K562 (cell line): ENCODE data around the gene LRRC3. TPM values are rescaled to one million over a fixed set of nuclear protein-coding genes. Genes with fewer than 3 reads are reported as not detected.

Experiments used
- ATAC-seq: fragments of 200-7000 bp; cut with Tn5 transposase; 3 replicates; pipeline ENCODE4 v1.9.1; 2020; ENCODE audit warnings: moderate library complexity
- BruUV-seq: library from RNA; stranded (reverse); fragments of 400-500 nt; replicated peaks from 2 replicates; lab custom pipeline; 2021; lab: Mats Ljungman, UMichigan
- CTCF ChIA-PET: fragments of 300-600 bp; formaldehyde crosslinking; extraction: SDS; loops from one replicate; lab custom pipeline; 2021; ENCODE audit warnings: low intra/inter-chr PET ratio; lab: Yijun Ruan, JAX
- POLR2A ChIA-PET: fragments of 300-600, 350-650 bp; sonication (Branson Sonifier 250); formaldehyde crosslinking; extraction: SDS; loops from one replicate; lab custom pipeline; 2021; ENCODE audit warnings: antibody characterized with exemption, inconsistent platforms; lab: Yijun Ruan, JAX
- DNase-seq, 4 experiments: peaks; one replicate each; pipeline versions ENCODE4 v3.0.0 to v3.0.0-alpha.2; 2011 to 2018; ENCODE audit warnings: low spot score in 3 of 4, mixed read lengths in 3 of 4; ENCODE audit errors: extremely low read depth in 1 of 4
- FAIRE-seq: peaks from 2 replicates; lab custom pipeline; 2011; peaks lifted over from hg19 to GRCh38; lab: Jason Lieb, UNC
- H2AFZ ChIP-seq: 2 replicates; pipeline ENCODE4 v1.6.0; 2011; ENCODE audit warnings: low read depth, low read length, control low read depth, inconsistent platforms
- H3K27ac ChIP-seq: fragments of 200-600 bp; 3 replicates; pipeline ENCODE4 v1.8.0; 2011; ENCODE audit warnings: low read depth, mild to moderate bottlenecking, control low read depth, inconsistent platforms, low read length, moderate library complexity, mixed read lengths; ENCODE audit errors: extremely low read depth
- H3K27me3 ChIP-seq, 2 experiments: fragments of 300-600 bp in 1 of 2; 2 replicates in 1 of 2; 3 replicates in 1 of 2; pipeline versions ENCODE4 v1.6.0 to v1.8.0; 2011; ENCODE audit warnings: inconsistent platforms in 2 of 2, low read length in 2 of 2, mild to moderate bottlenecking in 1 of 2, mixed read lengths in 1 of 2, moderate library complexity in 1 of 2; ENCODE audit not compliant: control insufficient read depth in 2 of 2, insufficient read depth in 2 of 2
- H3K36me3 ChIP-seq: fragments of 300-600 bp; 3 replicates; pipeline ENCODE4 v1.8.0; 2011; ENCODE audit warnings: mild to moderate bottlenecking, low read length, inconsistent platforms; ENCODE audit not compliant: control insufficient read depth, insufficient read depth
- H3K4me1 ChIP-seq, 2 experiments: fragments of 200-600 bp in 1 of 2; replicated peaks in 1 of 2; 2 replicates in 1 of 2; 3 replicates in 1 of 2; pipeline versions ENCODE4 v1.5.1 to v1.8.0; 2011; ENCODE audit warnings: inconsistent platforms in 2 of 2, low read length in 2 of 2, mild to moderate bottlenecking in 1 of 2, mixed read lengths in 1 of 2, moderate library complexity in 1 of 2; ENCODE audit not compliant: control insufficient read depth in 2 of 2, insufficient read depth in 2 of 2
- H3K4me2 ChIP-seq: 2 replicates; pipeline ENCODE4 v1.6.1; 2011; ENCODE audit warnings: low read length, control low read depth, inconsistent platforms, mixed read lengths; ENCODE audit not compliant: insufficient read depth
- H3K4me3 ChIP-seq: fragments of 200-600 bp; sonication (generic), shearing (Covaris generic); 2 replicates; pipeline ENCODE4 v1.5.1; 2016; ENCODE audit warnings: control low read depth, inconsistent platforms
- H3K79me2 ChIP-seq: fragments of 200-600 bp; 3 replicates; pipeline ENCODE4 v1.8.0; 2011; ENCODE audit warnings: low read length, inconsistent platforms; ENCODE audit not compliant: control insufficient read depth, insufficient read depth
- H3K9ac ChIP-seq, 2 experiments: 2 replicates each; pipeline versions ENCODE4 v1.6.0 to v1.6.1; 2011; ENCODE audit warnings: low read depth in 2 of 2, low read length in 2 of 2, control low read depth in 1 of 2, inconsistent platforms in 1 of 2, mild to moderate bottlenecking in 1 of 2, mixed read lengths in 1 of 2; ENCODE audit not compliant: insufficient read depth in 1 of 2
- H3K9me1 ChIP-seq: one replicate; pipeline ENCODE4 v1.6.0; 2011; ENCODE audit warnings: inconsistent platforms, mild to moderate bottlenecking, low read length, moderate library complexity; ENCODE audit not compliant: control insufficient read depth, insufficient read depth
- H3K9me3 ChIP-seq: replicated peaks from 2 replicates; pipeline ENCODE4 v1.5.1; 2011; ENCODE audit warnings: low read depth, low read length, inconsistent platforms; ENCODE audit not compliant: control insufficient read depth, insufficient read depth
- H4K20me1 ChIP-seq: replicated peaks from 2 replicates; pipeline ENCODE4 v1.6.1; 2011; ENCODE audit warnings: low read length, inconsistent platforms, mixed read lengths; ENCODE audit not compliant: control insufficient read depth, insufficient read depth
- CEBPB ChIP-seq: fragments of 450-650 bp; IDR thresholded peaks from 2 replicates; pipeline ENCODE4 v1.6.1; 2016; ENCODE audit warnings: missing genetic modification characterization, missing compliant biosample characterization
- ETV1 ChIP-seq: fragments of 450-650 bp; conservative IDR thresholded peaks from 2 replicates; pipeline ENCODE4 v1.6.1; 2016; ENCODE audit warnings: missing genetic modification characterization, control low read depth, low read depth, missing compliant biosample characterization
- GABPA ChIP-seq: fragments of 200-800 bp; sonication (Bioruptor generic); conservative IDR thresholded peaks from 2 replicates; pipeline ENCODE4 v1.6.1; 2016; ENCODE audit warnings: low read depth, missing genetic modification characterization, missing compliant biosample characterization
- HDAC8 ChIP-seq: fragments of 450-650 bp; IDR thresholded peaks from 2 replicates; pipeline ENCODE4 v1.6.1; 2016; ENCODE audit warnings: mild to moderate bottlenecking, missing genetic modification characterization, moderate library complexity, missing compliant biosample characterization
- MCM2 ChIP-seq: fragments of 450-650 bp; IDR thresholded peaks from 2 replicates; pipeline ENCODE4 v1.6.1; 2017; ENCODE audit warnings: low read depth, mild to moderate bottlenecking
- MYBL2 ChIP-seq, 2 experiments: fragments of 450-650 bp in 1 of 2; sonication (generic) in 1 of 2; formaldehyde crosslinking in 1 of 2; IDR thresholded peaks; 2 replicates each; pipeline versions ENCODE4 v1.6.1 to v1.8.1; 2017 to 2022; ENCODE audit warnings: borderline replicate concordance in 1 of 2, inconsistent platforms in 1 of 2, low read depth in 1 of 2, mild to moderate bottlenecking in 1 of 2, missing genetic modification reagents in 1 of 2, moderate library complexity in 1 of 2
- NRF1 ChIP-seq, 2 experiments: fragments of 450-650 bp; IDR thresholded peaks in 1 of 2; conservative IDR thresholded peaks in 1 of 2; 2 replicates each; pipeline ENCODE4 v1.6.1; 2014; ENCODE audit warnings: mild to moderate bottlenecking in 2 of 2
- RBFOX2 ChIP-seq: fragments of 200-400 bp; formaldehyde crosslinking; IDR thresholded peaks from 2 replicates; pipeline ENCODE4 v1.6.1; 2017; ENCODE audit warnings: low read depth, mild to moderate bottlenecking, low read length, moderate library complexity
- TAF9B ChIP-seq: fragments of 450-650 bp; IDR thresholded peaks from 2 replicates; pipeline ENCODE4 v1.6.1; 2018; ENCODE audit warnings: mild to moderate bottlenecking; ENCODE audit not compliant: partially characterized antibody
- WGBS: fragments of 100-300 bp; shearing (Covaris generic); methylation state at CpG from one replicate; pipeline ENCODE4 v1.1.6; 2016; ENCODE audit warnings: low coverage, mixed read lengths; ENCODE audit not compliant: insufficient coverage; ENCODE audit errors: missing lambda C conversion rate; 5-methylcytosine and 5-hydroxymethylcytosine counted together
- in situ Hi-C: fragments of 300-500 bp; cut with MboI; formaldehyde crosslinking; loops from 4 replicates; pipeline ENCODE4 v1.15.0; 2018; ENCODE audit warnings: inconsistent platforms, mixed read lengths
- intact Hi-C: fragments of 100-400 bp; cut with micrococcal nuclease; formaldehyde crosslinking; loops from 2 replicates; pipeline ENCODE4 v1.14.2; 2022
- polyA plus RNA-seq, 8 experiments: library from polyadenylated mRNA; depleted of rRNA in 4 of 8; stranded (reverse) in 5 of 8; unstranded in 3 of 8; fragments of >200 nt; fragmentation: Nextera tagmentation in 2 of 8; fragmentation: Illumina TruSeq in 1 of 8; extraction: Ambion mirVana in 2 of 8; extraction: Trizol in 1 of 8; gene quantifications; 2 replicates each; pipeline versions ENCODE4 v1.2.1 to v1.2.3, GENCODE V29; 2011 to 2014; ENCODE audit warnings: inconsistent platforms in 1 of 8, missing spikeins in 1 of 8
- total RNA-seq, 7 experiments: library from RNA; depleted of rRNA in 6 of 7; stranded (reverse); fragments of >200 nt in 6 of 7; fragmentation: Illumina TruSeq in 2 of 7; extraction: Trizol in 2 of 7; gene quantifications; 2 replicates each; pipeline versions ENCODE4 v1.2.1 to v1.2.3, GENCODE V29; 2011 to 2021; ENCODE audit warnings: low replicate concordance in 1 of 7
- TF ChIP-seq, protein P1 (sequence below): fragments of 450-650 bp; IDR thresholded peaks from 2 replicates; pipeline ENCODE4 v1.6.1; 2016; ENCODE audit warnings: mild to moderate bottlenecking, moderate library complexity

Gene LRRC3
- total and polyA plus RNA-seq, 9 of the 15 experiments (the other 6 are each of a cell fraction or from before 2014, with no cell fraction given): 0.04 TPM; not detected in 7

DNA sequence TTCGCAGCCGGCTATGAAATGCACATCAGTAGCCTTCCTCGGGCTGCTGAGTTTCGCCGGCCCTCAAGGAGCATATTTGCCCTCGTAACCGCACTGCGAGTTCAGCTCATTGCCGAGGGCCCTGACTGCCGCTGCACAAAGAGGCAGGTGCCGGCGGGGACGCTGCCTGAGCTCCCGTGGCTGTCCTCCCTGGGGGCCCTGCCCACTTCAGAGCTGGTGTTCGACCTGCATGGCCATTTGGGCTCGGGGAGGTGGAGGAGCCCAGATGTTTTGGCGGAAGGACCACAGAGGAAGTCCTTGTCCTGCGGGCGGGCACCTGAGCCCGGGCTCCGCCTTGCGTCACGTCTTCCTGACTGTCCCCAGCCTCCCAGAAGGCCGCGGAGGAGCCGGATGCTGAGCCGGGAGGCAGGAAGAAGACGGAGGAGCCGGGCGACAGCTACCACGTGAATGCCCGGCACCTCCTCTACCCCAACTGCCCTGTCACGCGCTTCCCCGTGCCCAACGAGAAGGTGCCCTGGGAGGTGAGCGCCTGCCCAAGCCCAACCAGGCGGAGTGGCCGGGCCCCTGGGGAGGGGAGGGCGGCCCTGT, 29.9 kb upstream of the LRRC3 start:
- WGBS: 12% methylated on average over 36 of the region's 40 CpGs
- Histone ChIP-seq H3K4me1 (peaks cover 0 to 43% of the 10 kb centered on the region in 2 experiments; a peak in 2 of 5 replicates), H3K9me1 (no peaks in the 10 kb centered on the region), H3K79me2 (no peaks in the 10 kb centered on the region), H3K4me2 (peak overlapping the region; percentile 6; the same call in 1 of the 2 replicates), H3K4me3 (no peak overlapping the region), H3K9me3 (no peaks in the 10 kb centered on the region; the same call in 1 of the 2 replicates), H3K36me3 (no peaks in the 10 kb centered on the region), H3K27me3 (peaks cover 9 to 34% of the 10 kb centered on the region in 2 experiments; a peak in 3 of 5 replicates), H2AFZ (peak overlapping the region; percentile 14; the same call in 1 of the 2 replicates), H4K20me1 (no peaks in the 10 kb centered on the region), H3K9ac (no peak overlapping the region), H3K27ac (no peak overlapping the region)
- no peak for FAIRE-seq
- peak; percentile 12; the same call in 1 of the 3 replicates for ATAC-seq
- POLR2A ChIA-PET: interaction anchor here (1.0 kb wide), 1 partner anchor 11 kb away, joined by 3 read pairs; no protein-coding TSS in a partner anchor
- DNase-seq: no peak
- CTCF ChIA-PET: no interaction called here
- in situ Hi-C loops: no loop called here
- BruUV-seq: no TSS peak
- intact Hi-C loops: no loop called here
- TF ChIP-seq RBFOX2 (peak; percentile 46), NRF1 (conservative IDR thresholded peaks at IDR 0.05 in 1 of 2, IDR thresholded peaks at IDR 0.05 in 1 of 2) (0 out of 4 replicates have a peak, but pooled peaks of 1 of the 2 experiments have one; percentile 8), TAF9B (no peak), HDAC8 (tag) (no peak), ETV1 (tag) (peak; percentile 38), MYBL2 (IDR thresholded peaks at IDR 0.05; ENCODE audit: low read depth) (no peak), MYBL2 (CRISPR knock-in tag; IDR thresholded peaks at IDR 0.05; ENCODE audit: borderline replicate concordance) (no peak), MCM2 (no peak), GABPA (tag) (peak; percentile 79), CEBPB (tag) (peak; percentile 41)
- TF ChIP-seq, protein P1, sequence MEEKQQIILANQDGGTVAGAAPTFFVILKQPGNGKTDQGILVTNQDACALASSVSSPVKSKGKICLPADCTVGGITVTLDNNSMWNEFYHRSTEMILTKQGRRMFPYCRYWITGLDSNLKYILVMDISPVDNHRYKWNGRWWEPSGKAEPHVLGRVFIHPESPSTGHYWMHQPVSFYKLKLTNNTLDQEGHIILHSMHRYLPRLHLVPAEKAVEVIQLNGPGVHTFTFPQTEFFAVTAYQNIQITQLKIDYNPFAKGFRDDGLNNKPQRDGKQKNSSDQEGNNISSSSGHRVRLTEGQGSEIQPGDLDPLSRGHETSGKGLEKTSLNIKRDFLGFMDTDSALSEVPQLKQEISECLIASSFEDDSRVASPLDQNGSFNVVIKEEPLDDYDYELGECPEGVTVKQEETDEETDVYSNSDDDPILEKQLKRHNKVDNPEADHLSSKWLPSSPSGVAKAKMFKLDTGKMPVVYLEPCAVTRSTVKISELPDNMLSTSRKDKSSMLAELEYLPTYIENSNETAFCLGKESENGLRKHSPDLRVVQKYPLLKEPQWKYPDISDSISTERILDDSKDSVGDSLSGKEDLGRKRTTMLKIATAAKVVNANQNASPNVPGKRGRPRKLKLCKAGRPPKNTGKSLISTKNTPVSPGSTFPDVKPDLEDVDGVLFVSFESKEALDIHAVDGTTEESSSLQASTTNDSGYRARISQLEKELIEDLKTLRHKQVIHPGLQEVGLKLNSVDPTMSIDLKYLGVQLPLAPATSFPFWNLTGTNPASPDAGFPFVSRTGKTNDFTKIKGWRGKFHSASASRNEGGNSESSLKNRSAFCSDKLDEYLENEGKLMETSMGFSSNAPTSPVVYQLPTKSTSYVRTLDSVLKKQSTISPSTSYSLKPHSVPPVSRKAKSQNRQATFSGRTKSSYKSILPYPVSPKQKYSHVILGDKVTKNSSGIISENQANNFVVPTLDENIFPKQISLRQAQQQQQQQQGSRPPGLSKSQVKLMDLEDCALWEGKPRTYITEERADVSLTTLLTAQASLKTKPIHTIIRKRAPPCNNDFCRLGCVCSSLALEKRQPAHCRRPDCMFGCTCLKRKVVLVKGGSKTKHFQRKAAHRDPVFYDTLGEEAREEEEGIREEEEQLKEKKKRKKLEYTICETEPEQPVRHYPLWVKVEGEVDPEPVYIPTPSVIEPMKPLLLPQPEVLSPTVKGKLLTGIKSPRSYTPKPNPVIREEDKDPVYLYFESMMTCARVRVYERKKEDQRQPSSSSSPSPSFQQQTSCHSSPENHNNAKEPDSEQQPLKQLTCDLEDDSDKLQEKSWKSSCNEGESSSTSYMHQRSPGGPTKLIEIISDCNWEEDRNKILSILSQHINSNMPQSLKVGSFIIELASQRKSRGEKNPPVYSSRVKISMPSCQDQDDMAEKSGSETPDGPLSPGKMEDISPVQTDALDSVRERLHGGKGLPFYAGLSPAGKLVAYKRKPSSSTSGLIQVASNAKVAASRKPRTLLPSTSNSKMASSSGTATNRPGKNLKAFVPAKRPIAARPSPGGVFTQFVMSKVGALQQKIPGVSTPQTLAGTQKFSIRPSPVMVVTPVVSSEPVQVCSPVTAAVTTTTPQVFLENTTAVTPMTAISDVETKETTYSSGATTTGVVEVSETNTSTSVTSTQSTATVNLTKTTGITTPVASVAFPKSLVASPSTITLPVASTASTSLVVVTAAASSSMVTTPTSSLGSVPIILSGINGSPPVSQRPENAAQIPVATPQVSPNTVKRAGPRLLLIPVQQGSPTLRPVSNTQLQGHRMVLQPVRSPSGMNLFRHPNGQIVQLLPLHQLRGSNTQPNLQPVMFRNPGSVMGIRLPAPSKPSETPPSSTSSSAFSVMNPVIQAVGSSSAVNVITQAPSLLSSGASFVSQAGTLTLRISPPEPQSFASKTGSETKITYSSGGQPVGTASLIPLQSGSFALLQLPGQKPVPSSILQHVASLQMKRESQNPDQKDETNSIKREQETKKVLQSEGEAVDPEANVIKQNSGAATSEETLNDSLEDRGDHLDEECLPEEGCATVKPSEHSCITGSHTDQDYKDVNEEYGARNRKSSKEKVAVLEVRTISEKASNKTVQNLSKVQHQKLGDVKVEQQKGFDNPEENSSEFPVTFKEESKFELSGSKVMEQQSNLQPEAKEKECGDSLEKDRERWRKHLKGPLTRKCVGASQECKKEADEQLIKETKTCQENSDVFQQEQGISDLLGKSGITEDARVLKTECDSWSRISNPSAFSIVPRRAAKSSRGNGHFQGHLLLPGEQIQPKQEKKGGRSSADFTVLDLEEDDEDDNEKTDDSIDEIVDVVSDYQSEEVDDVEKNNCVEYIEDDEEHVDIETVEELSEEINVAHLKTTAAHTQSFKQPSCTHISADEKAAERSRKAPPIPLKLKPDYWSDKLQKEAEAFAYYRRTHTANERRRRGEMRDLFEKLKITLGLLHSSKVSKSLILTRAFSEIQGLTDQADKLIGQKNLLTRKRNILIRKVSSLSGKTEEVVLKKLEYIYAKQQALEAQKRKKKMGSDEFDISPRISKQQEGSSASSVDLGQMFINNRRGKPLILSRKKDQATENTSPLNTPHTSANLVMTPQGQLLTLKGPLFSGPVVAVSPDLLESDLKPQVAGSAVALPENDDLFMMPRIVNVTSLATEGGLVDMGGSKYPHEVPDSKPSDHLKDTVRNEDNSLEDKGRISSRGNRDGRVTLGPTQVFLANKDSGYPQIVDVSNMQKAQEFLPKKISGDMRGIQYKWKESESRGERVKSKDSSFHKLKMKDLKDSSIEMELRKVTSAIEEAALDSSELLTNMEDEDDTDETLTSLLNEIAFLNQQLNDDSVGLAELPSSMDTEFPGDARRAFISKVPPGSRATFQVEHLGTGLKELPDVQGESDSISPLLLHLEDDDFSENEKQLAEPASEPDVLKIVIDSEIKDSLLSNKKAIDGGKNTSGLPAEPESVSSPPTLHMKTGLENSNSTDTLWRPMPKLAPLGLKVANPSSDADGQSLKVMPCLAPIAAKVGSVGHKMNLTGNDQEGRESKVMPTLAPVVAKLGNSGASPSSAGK: 0 out of 2 replicates have a peak, but pooled peaks have one; percentile 24
